Lung (tissue), 12 donors: ENCODE results near the gene DDRGK1. TPM values are rescaled to one million over a fixed set of nuclear protein-coding genes. Genes with fewer than 3 reads are reported as not detected.
A peak's percentile ranks its signal among the peaks of the same experiment; 100 is the strongest.
"Not testable (repeated sequence)": the region's sequence is repeated elsewhere in the genome, so short reads cannot be mapped to it uniquely, and the experiment has no call there.

ENCODE experiments used
- ATAC-seq: fragments of 200-7000 bp; cut with Tn5 transposase; one replicate; pipeline ENCODE4 v1.9.1; 2020; ENCODE audit warnings: moderate number of reproducible peaks; ENCODE audit not compliant: insufficient read depth, low FRiP score
- DNase-seq, 3 donors: peaks; one replicate each; pipeline ENCODE4 v3.0.0-alpha.2; 2013 to 2017
- H3K27ac ChIP-seq, 2 donors: one replicate each; pipeline ENCODE4 v1.5.1; 2013; ENCODE audit warnings: mild to moderate bottlenecking in 2 of 2, moderate library complexity in 2 of 2, control low read depth in 1 of 2, inconsistent platforms in 1 of 2, low read depth in 1 of 2, low read length in 1 of 2
- H3K27me3 ChIP-seq, 3 donors: one replicate each; pipeline ENCODE4 v1.5.1; 2013; ENCODE audit warnings: low read length in 2 of 3; ENCODE audit not compliant: control insufficient read depth in 3 of 3, insufficient read depth in 3 of 3
- H3K36me3 ChIP-seq, 4 donors: one replicate each; pipeline ENCODE4 v1.5.1; 2013; ENCODE audit warnings: low read length in 4 of 4, mild to moderate bottlenecking in 1 of 4, moderate library complexity in 1 of 4; ENCODE audit not compliant: control insufficient read depth in 4 of 4, insufficient read depth in 4 of 4
- H3K4me1 ChIP-seq, 5 donors: one replicate each; pipeline ENCODE4 v1.5.1; 2013; ENCODE audit warnings: low read length in 5 of 5, mild to moderate bottlenecking in 2 of 5, moderate library complexity in 1 of 5; ENCODE audit not compliant: control insufficient read depth in 5 of 5, insufficient read depth in 5 of 5
- H3K4me3 ChIP-seq: one replicate; pipeline ENCODE4 v1.5.1; 2013; ENCODE audit warnings: mild to moderate bottlenecking, control low read depth, moderate library complexity
- H3K9ac ChIP-seq, 2 donors: one replicate each; pipeline ENCODE4 v1.5.1; 2013; ENCODE audit warnings: low read length in 2 of 2, control low read depth in 1 of 2; ENCODE audit not compliant: insufficient read depth in 1 of 2
- H3K9me3 ChIP-seq, 4 donors: one replicate each; pipeline ENCODE4 v1.5.1; 2013; ENCODE audit warnings: low read length in 3 of 4, mild to moderate bottlenecking in 1 of 4, moderate library complexity in 1 of 4; ENCODE audit not compliant: control insufficient read depth in 4 of 4, insufficient read depth in 3 of 4
- WGBS, 2 donors: extraction: QIAGEN DNeasy Blood & Tissue Kit; methylation state at CpG; one replicate each; pipeline ENCODE4 v1.1.7; 2013; 5-methylcytosine and 5-hydroxymethylcytosine counted together
- polyA plus RNA-seq, 2 donors: library from polyadenylated mRNA; stranded (reverse); fragments of 200-250 nt; gene quantifications; one replicate each; pipeline ENCODE4 v1.2.1, GENCODE V29; 2013
- total RNA-seq, 2 donors: library from RNA; depleted of rRNA in 1 of 2; stranded (reverse); fragments of >200 nt in 1 of 2; gene quantifications; one replicate each; pipeline ENCODE4 v1.2.1, GENCODE V29; 2014 to 2021
- TF ChIP-seq, protein P1 (sequence below): IDR thresholded peaks from 2 replicates; pipeline ENCODE4 v1.5.1; 2012; ENCODE audit warnings: mild to moderate bottlenecking; ENCODE audit errors: control extremely low read depth, extremely low read depth
- donor health status: control.
- donor health status: control.
- donor health status: Bipolar disorder and iron deficiency.
- donor health status: healthy.
- donor health status: DM: yes; HTN: yes; CAD: no.

DDRGK1 gene
- total and polyA plus RNA-seq, 4 donors = 44.3 to 95.1 (median 85.9) TPM

DNA sequence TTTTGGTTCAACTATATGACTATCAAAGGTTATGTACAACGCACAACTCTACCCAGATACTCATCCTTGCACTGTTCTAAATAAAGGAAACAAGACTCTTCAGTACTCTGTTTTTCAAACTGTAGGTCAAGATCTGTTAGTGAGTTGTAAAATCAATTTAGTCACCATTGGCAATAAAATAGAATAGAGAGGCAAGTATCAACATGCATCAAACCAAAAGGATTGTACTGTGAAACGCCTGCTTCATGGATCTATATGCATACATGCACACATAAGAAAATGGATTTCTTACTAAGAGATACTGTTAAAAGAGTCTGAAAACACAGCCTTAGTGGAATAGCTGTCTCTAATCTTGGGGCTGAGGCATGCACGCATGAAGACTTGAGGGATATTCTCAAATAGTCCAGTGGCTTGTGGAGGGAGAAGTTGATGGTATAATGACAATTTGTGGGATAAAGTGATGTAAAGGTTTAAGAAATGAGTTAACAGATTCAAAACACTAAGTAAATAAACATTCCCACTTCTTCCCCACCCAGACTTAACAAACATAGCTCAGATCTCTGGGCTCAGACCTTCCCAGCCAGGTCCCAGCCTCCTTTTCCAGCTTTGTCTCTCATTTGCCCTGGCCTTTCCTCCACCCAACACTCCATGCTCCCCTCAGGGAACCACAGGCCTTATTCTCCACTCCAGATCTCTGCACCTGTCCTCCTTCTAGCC lies 20.4 kb downstream of the DDRGK1 start:
- Histone ChIP-seq H3K27me3 (no peaks in the 10 kb centered on the region), H3K4me3 (no peak overlapping the region), H3K9me3 (no peaks in the 10 kb centered on the region), H3K4me1 (no peaks in the 10 kb centered on the region), H3K36me3 (peaks cover 0 to 5% (median 0%) of the 10 kb centered on the region in 4 donors), H3K9ac (no peak overlapping the region), H3K27ac (no peak overlapping the region)
- DNase-seq = no peak
- WGBS, 2 donors = 95 to 99% methylated on average over 3 of the region's 3 CpGs
- TF ChIP-seq, protein P1, sequence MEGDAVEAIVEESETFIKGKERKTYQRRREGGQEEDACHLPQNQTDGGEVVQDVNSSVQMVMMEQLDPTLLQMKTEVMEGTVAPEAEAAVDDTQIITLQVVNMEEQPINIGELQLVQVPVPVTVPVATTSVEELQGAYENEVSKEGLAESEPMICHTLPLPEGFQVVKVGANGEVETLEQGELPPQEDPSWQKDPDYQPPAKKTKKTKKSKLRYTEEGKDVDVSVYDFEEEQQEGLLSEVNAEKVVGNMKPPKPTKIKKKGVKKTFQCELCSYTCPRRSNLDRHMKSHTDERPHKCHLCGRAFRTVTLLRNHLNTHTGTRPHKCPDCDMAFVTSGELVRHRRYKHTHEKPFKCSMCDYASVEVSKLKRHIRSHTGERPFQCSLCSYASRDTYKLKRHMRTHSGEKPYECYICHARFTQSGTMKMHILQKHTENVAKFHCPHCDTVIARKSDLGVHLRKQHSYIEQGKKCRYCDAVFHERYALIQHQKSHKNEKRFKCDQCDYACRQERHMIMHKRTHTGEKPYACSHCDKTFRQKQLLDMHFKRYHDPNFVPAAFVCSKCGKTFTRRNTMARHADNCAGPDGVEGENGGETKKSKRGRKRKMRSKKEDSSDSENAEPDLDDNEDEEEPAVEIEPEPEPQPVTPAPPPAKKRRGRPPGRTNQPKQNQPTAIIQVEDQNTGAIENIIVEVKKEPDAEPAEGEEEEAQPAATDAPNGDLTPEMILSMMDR = no peak
- ATAC-seq = no peak

DNA sequence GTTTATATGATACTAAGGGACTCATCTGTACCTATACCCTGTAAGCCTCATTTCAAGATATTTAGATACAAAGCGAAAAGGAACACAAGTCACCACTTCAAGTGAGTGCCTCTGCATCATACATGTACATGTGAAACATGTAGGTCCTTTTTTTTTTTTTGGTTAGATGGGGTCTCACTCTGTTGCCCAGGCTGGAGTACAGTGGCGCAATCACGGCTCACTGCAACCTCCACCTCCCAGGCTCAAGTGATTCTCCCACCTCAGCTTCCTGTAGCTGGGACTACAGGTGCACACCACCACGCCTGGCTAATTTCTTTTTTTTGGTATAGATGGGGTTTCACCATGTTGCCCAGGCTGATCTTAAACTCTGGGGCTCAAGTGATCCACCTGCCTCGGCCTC lies 22.1 kb downstream of the DDRGK1 start:
- not testable (repeated sequence) for H3K27me3 ChIP-seq, DNase-seq, H3K9ac ChIP-seq, H3K36me3 ChIP-seq, ATAC-seq, H3K4me3 ChIP-seq, H3K27ac ChIP-seq, H3K9me3 ChIP-seq, H3K4me1 ChIP-seq
- WGBS, 2 donors = 96 to 97% methylated on average over 5 of the region's 5 CpGs

DNA sequence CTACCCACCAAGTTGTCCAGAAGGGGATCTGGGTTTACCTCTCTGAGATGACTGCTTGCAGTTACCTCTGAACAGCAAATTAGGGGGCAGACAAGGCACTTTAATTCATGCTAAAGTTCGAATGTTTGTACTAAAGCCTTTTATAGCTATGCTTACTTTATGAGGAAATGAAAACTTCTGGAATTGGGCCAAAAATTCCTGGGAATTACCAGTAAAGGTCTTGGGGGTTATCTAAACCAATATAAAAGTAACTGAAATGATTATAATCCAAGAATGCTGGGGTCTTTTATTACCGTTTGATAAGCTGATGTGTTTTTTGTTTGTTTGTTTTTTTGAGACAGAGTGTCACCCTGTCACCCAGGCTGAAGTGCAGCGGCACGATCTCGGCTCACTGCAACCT lies 23.2 kb downstream of the DDRGK1 start:
- TF ChIP-seq, protein P1 = no peak
- Histone ChIP-seq H3K4me3 (no peak overlapping the region), H3K9me3 (no peaks in the 10 kb centered on the region), H3K4me1 (no peaks in the 10 kb centered on the region), H3K9ac (no peak overlapping the region), H3K36me3 (peaks cover 0 to 5% (median under 1%) of the 10 kb centered on the region in 4 donors), H3K27me3 (no peaks in the 10 kb centered on the region), H3K27ac (no peak overlapping the region)
- 69 to 79% methylated on average over 5 of the region's 5 CpGs for WGBS, 2 donors
- ATAC-seq (no peak), DNase-seq (peak in 1 of 3 donors; percentile 16)

DNA sequence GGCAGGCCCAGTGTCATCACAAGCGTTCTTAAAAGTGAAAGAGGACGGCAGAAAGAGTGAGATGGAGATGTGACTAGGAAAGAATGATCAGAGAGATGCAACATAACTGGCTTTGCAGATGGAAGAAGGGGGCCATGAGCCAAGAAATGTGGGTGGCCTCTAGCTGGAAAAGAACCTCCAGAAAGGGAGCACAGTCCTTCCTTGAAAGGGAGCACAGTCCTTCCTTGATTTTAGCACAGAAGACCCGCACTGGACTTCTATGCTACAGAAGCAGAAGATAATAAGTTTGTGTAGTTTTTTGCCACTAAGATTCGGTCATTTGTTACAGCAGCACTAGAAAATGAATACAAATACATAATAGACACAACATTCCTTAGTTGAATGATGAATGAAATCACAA lies 24.2 kb downstream of the DDRGK1 start:
- peaks cover 0 to 5% (median under 1%) of the 10 kb centered on the region in 4 donors for H3K36me3 ChIP-seq
- H3K9me3 ChIP-seq = no peaks in the 10 kb centered on the region
- H3K27me3 ChIP-seq = no peaks in the 10 kb centered on the region
- no peak overlapping the region for H3K9ac ChIP-seq
- H3K4me1 ChIP-seq = peaks cover 0 to 3% (median 0%) of the 10 kb centered on the region in 5 donors
- no peak overlapping the region for H3K27ac ChIP-seq
- ATAC-seq (no peak), DNase-seq (no peak)
- 68 to 81% methylated on average over 4 of the region's 4 CpGs for WGBS, 2 donors
- H3K4me3 ChIP-seq = no peak overlapping the region
- TF ChIP-seq, protein P1 = no peak
